Hematopoietic multipotent progenitor cell (in vitro differentiated cells): ENCODE measurements around the gene MEA1. TPM values are rescaled to one million over a fixed set of nuclear protein-coding genes. Genes with fewer than 3 reads are reported as not detected.
"Not testable (repeated sequence)": the region's sequence is repeated elsewhere in the genome, so short reads cannot be mapped to it uniquely, and the experiment has no call there.

ENCODE experiments used
- DNase-seq, 3 donors: peaks; one replicate each; pipeline ENCODE4 v3.0.0-alpha.2; 2011 to 2015; ENCODE audit warnings: low read depth in 2 of 3, low spot score in 2 of 3
- total RNA-seq: library from RNA; depleted of rRNA; stranded (reverse); fragments of >200 nt; gene quantifications from one replicate; pipeline ENCODE4 v1.2.3, GENCODE V29; 2012

MEA1 gene
- total RNA-seq, 1 donor, result 31.0 TPM

- DNase-seq, result peak in 2 of 3 donors; percentile 73 to 81
Measured at GRCh38 chr6:43013097-43013842, 476 bp downstream of the MEA1 start.

GRCh38 chr6:43012364-43012763 is 1.4 kb downstream of the MEA1 start:
- no peak for DNase-seq

GRCh38 chr6:43011207-43011606 is 2.5 kb downstream of the MEA1 start:
- DNase-seq, result no peak

DNA sequence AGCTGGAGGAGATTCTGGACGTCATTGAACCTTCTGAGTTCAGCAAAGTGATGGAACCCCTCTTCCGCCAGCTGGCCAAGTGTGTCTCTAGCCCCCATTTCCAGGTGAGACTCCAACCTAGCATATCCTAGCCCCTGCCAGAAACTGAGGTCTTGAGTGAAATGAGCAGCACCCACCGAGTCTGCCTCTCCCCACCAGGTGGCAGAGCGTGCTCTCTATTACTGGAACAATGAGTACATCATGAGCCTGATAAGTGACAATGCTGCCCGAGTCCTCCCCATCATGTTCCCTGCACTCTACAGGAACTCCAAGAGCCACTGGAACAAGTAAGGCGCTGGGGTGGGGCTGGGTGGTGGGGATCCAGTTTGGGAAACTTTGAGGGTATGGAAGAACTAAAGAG is 4.6 kb downstream of the MEA1 start:
- peak in 2 of 3 donors; percentile 29 to 61 for DNase-seq

DNA sequence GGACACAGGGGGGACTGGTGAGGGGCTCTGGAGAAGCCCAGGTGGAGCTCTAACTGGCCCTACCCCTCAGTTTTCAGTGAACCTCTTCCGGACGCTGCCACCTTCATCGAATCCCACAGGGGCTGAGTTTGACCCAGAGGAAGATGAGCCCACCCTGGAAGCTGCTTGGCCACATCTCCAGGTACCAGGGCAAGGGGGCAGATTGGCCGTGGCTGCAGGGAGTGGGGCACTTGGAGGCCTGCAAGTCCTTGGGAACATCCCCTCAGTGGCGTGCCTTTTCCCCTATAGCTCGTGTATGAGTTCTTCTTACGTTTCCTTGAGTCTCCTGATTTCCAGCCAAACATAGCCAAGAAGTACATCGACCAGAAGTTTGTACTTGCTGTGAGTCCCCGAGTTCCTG is 6.6 kb downstream of the MEA1 start:
- no peak for DNase-seq

DNA sequence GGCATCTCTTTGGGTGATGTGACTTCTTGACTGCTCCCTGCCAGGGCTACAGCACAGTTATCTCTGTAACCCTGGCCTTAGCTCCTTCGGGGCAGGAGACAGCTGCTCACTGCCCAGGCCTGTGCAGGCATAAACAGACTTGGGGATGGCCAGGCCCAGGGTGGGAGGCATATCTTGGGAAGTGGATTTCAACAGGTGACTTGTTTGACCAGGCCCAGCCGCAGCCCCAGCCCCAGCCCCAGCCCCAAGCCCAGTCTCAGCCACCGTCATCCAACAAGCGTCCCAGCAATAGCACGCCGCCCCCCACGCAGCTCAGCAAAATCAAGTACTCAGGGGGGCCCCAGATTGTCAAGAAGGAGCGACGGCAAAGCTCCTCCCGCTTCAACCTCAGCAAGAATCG is 7.5 kb downstream of the MEA1 start:
- DNase-seq, result no peak

GRCh38 chr6:43005844-43006243 is 7.9 kb downstream of the MEA1 start:
- no peak for DNase-seq

- DNase-seq, result no peak
Measured at GRCh38 chr6:43001843-43002242, 11.9 kb downstream of the MEA1 start.

DNA sequence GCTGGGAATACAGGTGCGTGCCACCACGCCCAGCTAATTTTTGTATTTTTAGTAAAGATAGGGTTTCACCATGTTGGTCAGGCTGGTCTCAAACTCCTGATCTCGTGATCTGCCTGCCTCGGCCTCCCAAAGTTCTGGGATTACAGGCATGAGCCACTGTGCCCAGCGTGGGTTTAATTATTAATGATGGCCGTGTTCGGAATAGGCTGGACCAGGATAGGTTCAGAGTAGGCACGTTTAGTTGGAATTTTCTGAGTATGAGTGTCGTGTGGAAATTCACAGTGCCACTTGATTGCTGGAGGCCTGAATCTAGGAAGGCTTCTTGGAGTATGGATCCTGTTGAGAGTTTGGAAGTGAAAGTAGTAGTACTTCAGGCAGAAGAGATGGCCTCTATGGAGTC is 15.5 kb downstream of the MEA1 start:
- not testable (repeated sequence) for DNase-seq

DNA sequence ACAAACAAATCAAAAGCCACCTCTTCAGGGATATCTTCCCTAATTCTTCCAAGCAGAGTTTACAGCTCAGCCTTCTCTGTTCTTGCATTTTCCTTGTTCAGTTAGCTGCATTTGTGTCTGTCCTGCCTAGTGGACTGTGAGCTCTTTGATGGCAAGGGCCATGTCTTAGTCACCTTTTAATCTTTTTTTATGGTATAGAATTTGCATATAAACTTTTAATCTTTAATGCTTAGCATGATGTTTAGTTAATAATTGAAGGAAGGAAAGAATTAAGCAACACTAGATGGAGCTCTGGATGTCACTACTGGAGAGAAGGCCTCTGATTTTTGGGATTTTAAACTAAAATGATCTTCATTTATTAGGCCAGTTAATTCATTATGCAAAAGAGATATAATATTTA is 17.2 kb downstream of the MEA1 start:
- no peak for DNase-seq

GRCh38 chr6:42993445-42993844 is 20.3 kb downstream of the MEA1 start:
- no peak for DNase-seq

DNA sequence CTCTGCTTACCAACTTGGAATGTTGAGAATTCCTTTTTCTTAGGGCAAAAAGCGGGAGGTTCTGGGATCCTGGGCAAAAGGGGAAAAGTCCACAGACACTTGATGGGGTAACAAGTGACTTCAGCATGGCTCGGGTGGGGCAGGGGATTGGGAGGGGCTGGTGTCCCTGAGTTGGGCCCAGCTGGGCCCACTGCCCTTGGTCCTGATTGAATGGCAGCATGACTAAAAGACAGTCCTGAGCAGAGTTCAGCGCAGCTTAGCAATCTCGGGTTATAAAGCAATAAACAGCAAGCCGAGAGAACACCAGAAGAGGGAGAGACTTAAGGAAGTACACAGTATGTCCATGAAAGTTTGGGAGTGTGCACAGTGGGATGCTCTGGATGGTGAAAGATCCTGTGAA is 23.8 kb downstream of the MEA1 start:
- no peak for DNase-seq

DNA sequence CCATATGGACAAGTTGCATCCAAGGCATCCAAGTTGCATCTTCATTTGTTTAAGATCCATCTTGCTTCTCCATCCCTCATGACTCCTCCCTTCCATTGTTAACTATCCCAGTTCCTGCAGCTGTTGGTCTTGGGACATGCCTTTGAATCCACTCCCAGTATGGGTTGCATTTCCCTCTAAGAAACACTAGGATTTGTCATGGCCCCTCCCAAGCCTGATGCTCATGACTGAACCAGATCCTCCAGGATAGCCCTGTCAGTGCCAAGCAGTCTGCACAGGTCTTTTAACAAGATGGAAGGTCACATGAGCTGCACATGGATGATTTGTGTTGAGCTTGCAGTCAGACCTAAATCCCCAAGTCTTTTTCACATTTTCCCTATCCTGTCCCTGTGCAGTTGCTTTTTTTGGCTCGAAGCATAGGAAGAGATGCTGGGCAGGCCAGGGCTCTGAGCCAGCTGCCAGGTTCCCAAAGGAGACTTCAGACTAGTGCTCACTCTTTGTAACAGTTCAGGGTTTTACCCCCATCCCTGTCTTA is 25.2 kb downstream of the MEA1 start:
- no peak for DNase-seq

DNA sequence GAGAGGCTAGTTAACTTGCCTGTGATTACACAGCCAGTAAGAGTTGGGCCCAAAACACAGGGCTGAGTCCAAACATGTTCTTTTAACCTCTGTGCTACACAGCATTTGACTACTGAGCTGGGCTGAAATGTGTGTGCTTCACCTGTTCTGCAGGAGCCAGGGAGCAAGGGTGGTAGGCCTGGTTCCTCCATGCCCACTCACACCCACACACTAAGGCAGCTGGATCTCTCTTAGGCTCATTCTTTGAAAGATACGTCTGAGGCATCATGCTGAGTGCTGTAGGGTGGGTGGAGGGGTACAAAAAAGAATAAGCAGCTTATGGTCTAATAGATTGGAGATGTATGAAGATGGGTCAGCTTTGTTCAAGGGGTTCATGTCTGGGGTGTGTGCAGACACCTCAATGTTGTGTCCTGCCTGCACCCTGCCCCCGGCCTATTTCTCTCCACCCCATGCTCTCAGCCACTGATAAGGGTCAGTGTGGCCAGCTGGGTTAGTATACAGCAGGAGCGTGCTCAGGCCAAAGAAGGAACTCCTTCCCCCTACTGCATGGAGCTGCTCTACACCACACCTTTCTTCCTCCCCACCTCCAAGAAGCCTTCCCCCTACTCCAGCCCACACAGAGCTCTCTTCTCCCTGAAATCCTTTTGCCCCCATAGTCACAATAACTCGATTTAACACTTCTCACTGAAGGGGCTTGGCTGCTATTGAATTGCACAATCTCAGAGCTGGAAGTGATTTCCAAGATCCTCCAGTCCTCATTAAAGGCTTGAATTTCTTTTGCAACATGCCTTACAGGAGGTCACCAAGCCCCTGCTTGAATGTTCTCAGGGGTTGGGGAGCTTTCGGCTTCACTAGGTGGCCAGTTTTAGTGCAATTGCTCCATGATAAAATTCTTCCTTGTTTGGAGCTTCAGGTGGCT is 26.0 kb downstream of the MEA1 start:
- no peak for DNase-seq

DNA sequence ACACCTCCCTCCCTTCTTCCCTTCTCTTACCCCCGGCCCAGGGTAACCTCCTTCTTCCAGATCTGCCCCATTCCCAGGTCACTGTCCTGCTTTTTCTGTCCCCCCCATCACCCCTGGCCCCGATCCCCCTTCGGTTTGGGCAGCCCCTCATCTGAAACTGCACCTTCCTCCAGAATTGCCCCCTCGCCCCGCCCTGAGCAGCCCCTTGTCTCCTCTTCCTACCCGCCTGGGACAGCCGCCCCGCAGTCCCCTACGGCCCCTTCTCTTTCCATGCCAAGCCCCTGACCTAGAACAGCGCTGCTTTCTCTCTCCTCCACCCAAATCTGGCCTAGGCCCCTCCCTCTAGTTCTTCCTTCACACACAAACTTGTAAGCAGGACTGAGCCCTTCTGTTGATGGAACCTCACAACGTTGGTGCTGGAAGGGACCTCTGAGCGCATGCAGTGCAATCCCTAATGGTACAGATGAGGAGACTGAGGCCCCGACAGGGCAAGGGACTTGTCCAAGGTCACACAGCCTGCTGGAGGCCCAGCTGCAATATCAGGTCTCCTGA is 28.7 kb downstream of the MEA1 start:
- DNase-seq, result peak in 1 of 3 donors; percentile 24

- peak; percentile 84 to 99 (median 98) for DNase-seq
Measured at GRCh38 chr6:42984001-42984923, 29.5 kb downstream of the MEA1 start, which contains the start of gene PPP2R5D. TSS of gene PPP2R5D (plus strand) at chr6:42984570. CDS start at chr6:42984678, 108 bp downstream.

DNA sequence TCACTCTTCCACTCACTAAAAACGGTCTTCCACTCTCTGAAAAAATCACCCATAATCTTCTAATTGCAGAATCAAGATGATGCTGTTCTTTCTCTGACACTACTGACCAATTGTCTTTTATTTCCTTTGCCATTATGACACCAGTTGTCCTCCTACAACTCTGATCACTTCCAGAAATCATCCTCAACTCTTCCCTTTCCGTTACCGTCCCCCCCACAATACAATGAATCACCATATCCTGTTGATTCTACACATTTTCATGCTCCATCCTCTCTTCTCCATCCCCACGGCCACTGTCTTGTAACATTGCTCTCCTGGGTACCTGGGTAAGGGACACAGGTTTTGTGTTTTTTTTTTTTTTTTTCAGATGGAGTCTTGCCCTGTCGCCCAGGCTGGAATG is 31.9 kb downstream of the MEA1 start:
- DNase-seq, result no peak

DNA sequence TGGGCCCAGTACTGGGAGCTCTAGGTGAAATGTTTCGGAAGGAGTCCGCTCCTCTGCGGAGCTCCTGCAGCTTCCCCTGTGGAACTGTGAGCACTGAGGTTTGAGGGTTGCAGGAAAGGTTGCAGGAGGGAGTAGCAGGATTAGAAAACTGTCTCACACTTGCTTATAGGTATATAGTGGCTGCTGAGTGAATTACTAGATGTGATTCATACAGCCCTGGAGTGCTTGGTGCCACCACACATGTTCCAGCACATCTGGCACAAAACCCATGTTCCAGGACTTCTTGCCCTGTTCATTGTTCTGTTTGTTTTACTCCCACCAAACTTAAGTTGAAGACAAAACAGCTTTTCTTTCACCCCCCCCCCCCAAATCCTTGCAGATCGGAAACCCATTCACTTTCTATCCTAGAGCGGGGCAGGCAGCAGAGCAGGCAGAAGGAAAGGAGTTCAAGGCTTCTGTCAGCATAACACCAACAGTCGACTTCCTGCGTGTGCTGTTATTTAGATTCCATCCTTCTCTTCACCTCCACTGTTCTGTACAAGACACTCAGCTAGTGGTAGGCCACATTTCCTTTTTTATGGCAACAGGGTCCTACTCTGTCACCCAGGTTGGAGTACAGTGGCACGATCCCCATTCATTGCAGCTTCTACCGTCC is 34.1 kb downstream of the MEA1 start:
- peak in 1 of 3 donors; percentile 22 for DNase-seq

- DNase-seq, result peak; percentile 81 to 93 (median 92)
Measured at GRCh38 chr6:42978839-42979522, 34.8 kb downstream of the MEA1 start, which contains the start of gene PEX6. TSS of gene PEX6 (minus strand) at chr6:42979181. CDS start at chr6:42979150, 31 bp downstream.
